GM19452 (cell line): ENCODE results near the gene ADCY5.

Experiments
- ATAC-seq: cut with Tn5 transposase; IDR thresholded peaks from one replicate; pipeline ENCODE4 v1.9.1; 2021; ENCODE audit not compliant: unreplicated experiment

The ADCY5 gene

GRCh38 chr3:123459862-123460261 is 11.0 kb upstream of the ADCY5 start:
- ATAC-seq = no peak

GRCh38 chr3:123458255-123458654 is 9.4 kb upstream of the ADCY5 start:
- no peak for ATAC-seq

- no peak for ATAC-seq
Measured at GRCh38 chr3:123457841-123458240, 9.0 kb upstream of the ADCY5 start.

GRCh38 chr3:123453675-123454074 is 4.8 kb upstream of the ADCY5 start:
- no peak for ATAC-seq

- no peak for ATAC-seq
Measured at GRCh38 chr3:123451186-123451585, 2.3 kb upstream of the ADCY5 start.

GRCh38 chr3:123449997-123450604 is 1.2 kb upstream of the ADCY5 start:
- ATAC-seq = no peak

- no peak for ATAC-seq
Measured at GRCh38 chr3:123449102-123449996, 459 bp upstream of the ADCY5 start.

GRCh38 chr3:123447749-123448517 is 957 bp downstream of the ADCY5 start:
- no peak for ATAC-seq

- ATAC-seq = no peak
Measured at GRCh38 chr3:123447416-123447748, 1.5 kb downstream of the ADCY5 start.

- no peak for ATAC-seq
Measured at GRCh38 chr3:123446610-123447109, 2.2 kb downstream of the ADCY5 start.

GRCh38 chr3:123446210-123446609 is 2.7 kb downstream of the ADCY5 start:
- no peak for ATAC-seq

GRCh38 chr3:123445702-123446101 is 3.2 kb downstream of the ADCY5 start:
- no peak for ATAC-seq

- no peak for ATAC-seq
Measured at GRCh38 chr3:123444744-123445143, 4.1 kb downstream of the ADCY5 start.

- ATAC-seq = no peak
Measured at GRCh38 chr3:123444023-123444422, 4.9 kb downstream of the ADCY5 start.

GRCh38 chr3:123442908-123443307 is 6.0 kb downstream of the ADCY5 start:
- ATAC-seq = no peak

GRCh38 chr3:123442125-123442524 is 6.8 kb downstream of the ADCY5 start:
- no peak for ATAC-seq

GRCh38 chr3:123439806-123440580 is 8.9 kb downstream of the ADCY5 start:
- no peak for ATAC-seq

GRCh38 chr3:123432832-123433523 is 15.9 kb downstream of the ADCY5 start:
- ATAC-seq = no peak

- ATAC-seq = no peak
Measured at GRCh38 chr3:123431658-123432324, 17.1 kb downstream of the ADCY5 start.
